Cardiac septum (tissue), 1 donor: ENCODE data around the gene NUSAP1. TPM values are rescaled to one million over a fixed set of nuclear protein-coding genes. Genes with fewer than 3 reads are reported as not detected.
"Not testable (repeated sequence)": the region's sequence is repeated elsewhere in the genome, so short reads cannot be mapped to it uniquely, and the experiment has no call there.

ENCODE experiments used
- DNase-seq: peaks from one replicate; pipeline ENCODE4 v3.0.0-alpha.2; 2020; ENCODE audit warnings: low spot score
- intact Hi-C: fragments of 100-400 bp; cut with DNase I; formaldehyde crosslinking; loops from one replicate; pipeline ENCODE4 v1.14.0; 2022
- total RNA-seq: library from RNA; stranded (reverse); fragmentation: NEBNext Ultra II Directional; extraction: Animal tissue kit (Norgen Biotek cat#: 25700); gene quantifications from one replicate; pipeline ENCODE4 v1.2.1, GENCODE V29; 2021
- donor health status: DM: no; HTN: no; CAD: no.

The NUSAP1 gene
- total RNA-seq, 1 donor from 2014 or later = 1.1 TPM

DNA sequence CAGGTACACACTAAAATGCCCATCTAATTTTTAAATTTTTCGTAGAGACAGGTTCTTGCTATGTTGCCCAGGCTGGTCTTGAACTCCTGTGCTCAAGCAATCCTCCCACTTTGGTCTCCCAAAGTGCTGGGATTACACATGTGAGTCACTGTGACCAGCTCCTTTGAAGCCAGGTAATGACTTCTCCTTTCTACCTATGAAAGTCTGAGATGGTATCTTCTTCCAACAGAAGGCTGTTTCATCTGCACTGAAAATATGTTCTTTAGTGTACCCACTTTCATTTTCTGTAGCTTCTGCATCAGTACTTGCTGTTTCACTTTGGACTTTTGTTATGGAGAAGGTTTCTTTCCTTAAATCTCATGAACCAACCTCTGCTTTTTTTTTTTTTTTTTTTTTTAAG is 9.1 kb upstream of the NUSAP1 start:
- DNase-seq = no peak
- intact Hi-C loops = no loop called here

DNA sequence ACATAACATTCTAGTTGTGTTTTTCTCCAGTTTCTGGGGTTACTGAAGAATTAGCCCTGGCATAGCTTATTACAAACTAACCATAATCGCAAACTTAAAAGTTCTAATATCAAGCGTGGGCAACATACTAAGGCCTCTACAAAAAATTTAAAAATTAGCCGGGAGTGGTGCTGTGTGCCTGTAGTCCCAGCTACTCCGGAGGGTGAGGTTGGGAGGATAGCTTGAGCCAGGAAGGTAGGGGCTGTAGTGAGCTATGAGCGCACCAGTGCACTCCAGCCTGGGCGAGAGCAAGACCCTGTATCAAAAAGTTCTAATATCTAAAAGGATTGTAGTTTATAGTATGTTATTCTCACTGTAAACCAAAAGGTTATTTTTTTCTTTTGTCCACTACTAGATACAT is 1.4 kb upstream of the NUSAP1 start:
- DNase-seq = no peak
- intact Hi-C loops = loop anchor here (10.0 kb wide), 1 partner anchor 216 kb away; the partner anchor contains the start of gene INO80

DNA sequence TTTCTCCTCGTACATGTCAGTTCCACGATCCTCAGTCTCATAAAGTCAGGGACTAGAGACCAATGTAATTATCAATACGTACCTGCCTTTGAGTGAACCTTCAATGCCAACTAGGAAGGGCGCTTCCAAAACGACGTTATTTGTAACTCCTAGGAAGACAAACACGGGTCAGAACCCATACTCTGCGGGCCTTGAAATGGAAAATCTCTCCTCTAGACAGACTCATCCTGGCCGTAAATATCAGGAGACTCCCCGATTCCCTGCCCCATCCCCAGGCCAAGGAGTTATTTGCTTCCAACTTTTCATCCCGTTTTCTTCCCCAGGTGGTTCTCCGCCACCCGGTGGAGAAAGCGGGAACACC is 868 bp upstream of the NUSAP1 start:
- intact Hi-C loops = loop anchor here (10.0 kb wide), 1 partner anchor 217 kb away; the partner anchor contains the start of gene INO80
- no peak for DNase-seq

DNA sequence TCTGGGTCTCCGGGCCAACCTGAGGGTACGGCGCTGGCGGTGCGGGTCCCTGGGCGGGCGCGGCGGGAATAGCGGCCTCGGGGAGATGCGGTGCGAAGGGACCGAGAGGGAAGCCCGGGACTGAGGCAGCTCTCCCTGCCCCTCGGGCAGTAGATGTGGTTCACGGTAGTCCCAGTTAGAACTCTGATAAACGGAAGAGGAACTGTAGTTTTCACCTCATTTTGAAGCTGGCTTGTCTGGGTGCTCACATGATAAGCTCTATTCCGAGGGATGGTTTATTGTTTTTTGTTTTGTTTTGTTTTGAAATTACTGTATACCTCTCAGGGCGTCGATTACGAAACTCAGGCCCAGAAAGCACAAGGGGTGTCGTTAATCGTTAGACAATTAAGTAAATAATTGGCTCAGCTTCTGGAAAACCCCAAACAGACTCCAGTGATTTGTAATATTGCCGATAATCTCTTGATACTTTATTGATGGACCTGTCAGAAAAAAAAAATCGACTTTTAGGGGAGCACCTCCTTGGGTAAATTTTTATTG is 413 bp downstream of the NUSAP1 start:
- intact Hi-C loops = loop anchor here (10.0 kb wide), 1 partner anchor 218 kb away; the partner anchor contains the start of gene INO80

DNA sequence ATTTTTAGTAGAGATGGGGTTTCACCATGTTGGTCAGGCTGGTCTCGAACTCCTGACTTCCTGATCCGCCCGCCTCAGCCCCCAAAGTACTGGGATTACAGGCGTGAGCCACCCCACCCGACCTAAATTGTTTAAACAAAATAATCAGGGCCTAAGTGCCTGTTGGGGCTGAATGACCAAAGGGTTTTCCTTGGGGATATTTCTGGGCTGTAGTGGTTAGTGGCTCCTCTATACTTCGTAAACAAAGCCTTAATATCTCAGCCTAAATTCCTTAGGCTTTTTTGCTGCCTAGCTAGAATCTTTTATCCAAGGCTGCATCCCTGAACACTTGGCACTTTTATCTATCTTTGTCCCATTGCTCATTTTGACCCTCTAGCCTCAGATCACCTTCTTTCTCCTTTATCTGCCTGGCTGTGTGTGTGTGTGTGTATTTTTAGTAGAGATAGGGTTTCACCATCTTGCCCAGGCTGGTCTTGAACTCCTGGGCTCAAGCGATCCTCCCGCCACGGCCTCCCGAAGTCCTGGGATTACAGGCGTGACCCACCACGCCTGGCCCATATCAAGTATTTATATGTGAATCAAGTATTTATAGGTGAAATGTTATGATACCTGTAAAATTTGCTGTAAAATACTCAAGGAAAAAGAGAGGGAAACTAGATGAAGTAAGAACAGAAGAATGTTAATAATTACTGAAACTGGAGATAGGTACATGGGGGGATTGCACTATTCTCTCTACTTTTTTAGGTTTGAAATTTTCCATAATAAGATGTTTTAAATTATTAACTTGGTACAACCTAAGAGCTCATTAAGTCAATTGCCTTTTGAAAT is 1.8 kb downstream of the NUSAP1 start:
- intact Hi-C loops = loop anchor here (10.0 kb wide), 1 partner anchor 220 kb away; the partner anchor contains the start of gene INO80
- no peak for DNase-seq

More for the DNA sequence above, 413 bp downstream of the NUSAP1 start:
- peak; percentile 76 for DNase-seq

DNA sequence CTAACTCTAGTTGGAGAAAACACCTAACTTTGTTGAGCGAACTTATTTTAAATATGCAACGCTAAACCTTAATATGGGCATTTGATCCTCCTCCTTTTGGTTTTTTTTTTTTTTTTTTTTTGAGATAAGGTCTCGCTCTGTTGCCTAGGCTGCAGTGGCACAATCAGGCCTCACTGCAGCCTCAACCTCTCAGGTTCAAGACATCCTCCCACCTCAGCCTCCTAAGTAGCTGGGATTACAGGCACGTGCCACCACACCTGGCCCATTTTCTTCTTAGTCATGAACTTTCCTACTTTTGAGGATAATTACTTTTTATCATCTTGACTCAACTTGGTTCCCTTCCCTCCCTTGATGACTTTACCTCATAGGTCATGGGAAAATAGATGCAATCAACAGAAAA is 3.9 kb downstream of the NUSAP1 start:
- no peak for DNase-seq
- intact Hi-C loops = loop anchor here (10.0 kb wide), 1 partner anchor 222 kb away; the partner anchor contains the start of gene INO80

DNA sequence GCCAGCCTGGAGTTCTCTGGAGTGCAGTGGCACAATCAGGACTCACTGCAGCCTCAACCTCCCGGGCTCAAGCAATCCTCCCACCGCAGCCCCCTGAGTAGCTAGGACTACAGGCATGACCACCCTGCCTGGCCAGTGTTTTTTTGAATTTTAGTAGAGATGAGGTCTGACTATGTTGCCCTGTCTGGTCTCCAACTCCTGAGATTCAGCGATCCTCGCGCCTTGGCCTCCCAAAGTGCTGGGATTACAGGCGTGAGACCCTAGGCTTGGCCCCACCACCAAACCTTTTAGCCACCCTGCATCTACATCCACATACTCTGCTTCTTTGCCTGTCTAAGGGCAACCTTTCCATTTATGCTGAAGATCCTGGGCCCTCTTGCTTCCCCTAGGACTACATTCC is 4.4 kb downstream of the NUSAP1 start:
- intact Hi-C loops = loop anchor here (10.0 kb wide), 1 partner anchor 222 kb away; the partner anchor contains the start of gene INO80
- DNase-seq = no peak

DNA sequence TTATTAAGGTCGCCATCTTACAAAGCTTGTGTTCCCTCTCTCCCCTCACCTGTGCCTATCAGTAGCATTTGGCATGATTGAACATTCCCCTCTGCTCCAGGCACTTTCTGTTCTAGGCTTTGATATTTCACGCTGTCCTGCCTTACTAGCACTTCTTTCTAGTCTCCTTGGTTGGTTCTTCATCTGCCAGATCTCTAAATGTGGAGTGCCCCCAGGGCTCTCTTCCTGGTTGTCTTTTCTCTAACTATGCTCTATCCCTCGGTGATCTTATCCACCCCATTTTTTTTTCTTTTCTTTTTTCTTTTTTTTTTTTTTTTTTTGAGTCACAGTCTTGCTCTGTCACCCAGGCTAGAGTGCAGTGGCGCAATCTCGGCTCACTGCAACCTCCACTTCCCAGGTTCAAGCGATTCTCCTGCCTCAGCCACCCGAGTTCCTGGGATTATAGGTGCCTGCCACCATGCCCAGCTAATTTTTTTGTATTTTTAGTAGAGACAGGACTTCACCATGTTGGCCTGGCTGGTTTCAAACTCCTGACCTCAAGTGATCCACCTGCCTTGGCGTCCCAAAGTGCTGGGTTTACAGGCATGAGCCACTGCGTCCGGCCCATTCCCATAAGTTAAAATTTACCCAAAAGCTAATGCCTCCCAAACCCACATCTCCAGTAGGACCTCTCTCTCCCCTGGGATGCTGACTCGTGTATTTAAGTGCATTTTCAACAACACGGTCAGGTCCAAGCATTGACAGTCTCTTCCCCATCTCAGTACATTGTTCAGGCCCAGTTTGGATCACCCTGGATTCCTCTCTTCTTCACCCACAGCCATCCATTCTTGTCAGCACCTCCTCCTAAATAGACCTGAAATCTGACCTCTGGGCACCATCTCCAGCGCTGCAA is 5.2 kb downstream of the NUSAP1 start:
- no peak for DNase-seq
- intact Hi-C loops = loop anchor here (10.0 kb wide), 1 partner anchor 223 kb away; the partner anchor contains the start of gene INO80

DNA sequence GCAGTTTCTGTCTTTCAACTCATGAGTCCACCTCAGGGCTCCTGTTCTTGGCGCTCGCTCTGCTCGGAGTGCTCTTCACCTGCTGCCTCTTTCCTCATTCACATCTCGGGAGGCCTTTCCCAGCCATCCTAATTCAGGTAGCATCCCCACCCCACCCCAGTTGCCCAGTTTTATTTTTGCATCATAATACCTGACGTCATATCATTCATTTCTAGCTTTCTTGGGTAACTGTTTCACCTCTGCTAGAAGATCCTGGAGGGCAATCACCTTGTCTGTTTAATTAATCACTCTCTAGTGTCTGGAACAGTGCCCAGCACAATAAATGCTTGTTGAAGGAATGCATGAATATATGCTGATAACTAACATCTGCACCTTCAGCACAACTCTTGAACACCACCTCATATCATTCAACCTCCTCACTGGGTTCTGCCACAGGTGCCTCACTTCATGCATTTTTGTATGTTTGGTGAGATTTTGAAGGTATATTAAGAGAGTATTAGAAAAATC is 7.6 kb downstream of the NUSAP1 start:
- intact Hi-C loops = no loop called here
- DNase-seq = no peak

DNA sequence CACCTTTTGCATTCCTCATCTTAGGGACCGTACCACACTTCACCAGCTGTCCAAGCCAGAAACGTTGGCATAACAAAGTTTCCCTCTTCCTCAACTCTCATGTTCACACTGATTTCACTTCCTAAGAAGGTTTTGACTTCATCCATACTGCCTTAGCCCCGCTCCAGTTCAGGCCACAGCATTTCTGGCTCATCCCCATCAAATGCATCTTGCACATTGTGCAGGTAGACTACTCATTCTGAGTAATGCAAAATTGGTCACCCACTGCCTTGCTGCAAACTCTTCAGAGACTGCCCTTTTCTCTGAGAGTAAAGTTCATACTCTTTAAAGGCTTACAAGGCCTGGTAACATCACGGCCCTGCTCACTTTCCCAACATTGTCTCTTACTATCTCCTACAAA is 8.8 kb downstream of the NUSAP1 start:
- intact Hi-C loops = no loop called here
- no peak for DNase-seq

DNA sequence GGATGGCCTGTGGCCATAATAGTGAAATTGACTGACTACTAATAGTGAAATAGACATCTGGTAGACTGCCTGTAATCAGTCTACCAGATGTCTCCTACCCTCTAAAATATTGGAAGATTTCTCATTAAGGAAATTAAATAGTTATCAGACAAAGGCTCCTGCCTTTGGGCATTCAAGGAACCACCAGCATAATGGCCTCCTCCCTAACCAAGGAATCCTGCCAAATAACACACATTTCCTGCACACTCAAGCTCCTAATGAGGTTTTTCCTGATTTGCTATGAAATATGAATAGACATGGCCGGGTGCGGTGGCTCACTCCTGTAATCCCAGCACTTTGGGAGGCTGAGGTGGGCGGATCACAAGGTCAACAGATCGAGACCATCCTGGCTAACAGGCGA is 14.6 kb downstream of the NUSAP1 start:
- peak; percentile 71 for DNase-seq
- intact Hi-C loops = no loop called here

DNA sequence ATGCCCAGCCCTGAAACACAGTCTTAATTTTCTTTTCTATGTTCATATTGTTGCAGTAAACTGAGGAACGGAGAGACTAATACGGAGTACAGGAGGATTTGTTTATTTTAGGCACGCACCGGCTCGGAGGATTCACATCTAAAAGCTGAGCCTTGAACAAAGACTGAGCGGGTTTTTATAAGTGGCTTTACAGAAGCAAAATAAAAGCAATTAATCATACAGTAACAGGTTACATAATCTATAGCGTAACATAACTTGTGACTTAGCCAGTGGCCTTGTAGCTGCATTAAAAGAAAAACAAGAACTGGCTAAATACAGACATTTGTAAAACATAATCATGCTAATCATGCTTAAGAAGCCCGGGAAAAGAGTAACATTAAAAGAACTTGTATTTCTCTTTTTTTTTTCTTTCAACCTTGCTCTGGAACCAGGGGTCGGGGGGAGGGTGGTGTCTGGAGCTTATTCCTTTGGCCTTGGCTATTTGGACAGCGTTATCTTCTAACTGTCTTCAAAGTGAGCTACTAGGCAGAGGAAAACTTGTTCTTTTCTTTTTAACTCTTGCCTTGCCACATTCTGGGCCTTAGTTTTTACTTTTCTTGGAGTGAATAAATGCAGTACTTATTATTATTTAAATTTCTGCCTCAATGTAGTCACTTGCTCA is 17.5 kb downstream of the NUSAP1 start:
- no peak for DNase-seq
- intact Hi-C loops = no loop called here

DNA sequence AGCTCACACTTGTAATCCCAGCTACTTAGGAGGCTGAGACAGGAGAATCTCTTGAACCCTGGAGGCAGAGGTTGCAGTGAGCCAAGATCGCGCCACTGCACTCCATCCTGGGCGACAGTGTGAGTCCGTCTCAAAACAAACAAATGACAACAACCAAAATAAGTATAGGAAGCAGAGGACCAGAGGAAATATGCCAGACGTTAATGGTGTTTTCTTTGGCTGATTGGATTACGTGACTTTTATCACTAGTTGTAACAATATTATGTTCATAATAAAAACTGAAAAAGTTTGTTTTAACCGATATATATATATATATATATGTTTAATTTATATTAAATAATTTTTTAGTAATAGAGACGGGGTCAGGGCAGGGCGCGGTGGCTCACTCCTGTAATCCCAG is 21.7 kb downstream of the NUSAP1 start:
- no peak for DNase-seq

DNA sequence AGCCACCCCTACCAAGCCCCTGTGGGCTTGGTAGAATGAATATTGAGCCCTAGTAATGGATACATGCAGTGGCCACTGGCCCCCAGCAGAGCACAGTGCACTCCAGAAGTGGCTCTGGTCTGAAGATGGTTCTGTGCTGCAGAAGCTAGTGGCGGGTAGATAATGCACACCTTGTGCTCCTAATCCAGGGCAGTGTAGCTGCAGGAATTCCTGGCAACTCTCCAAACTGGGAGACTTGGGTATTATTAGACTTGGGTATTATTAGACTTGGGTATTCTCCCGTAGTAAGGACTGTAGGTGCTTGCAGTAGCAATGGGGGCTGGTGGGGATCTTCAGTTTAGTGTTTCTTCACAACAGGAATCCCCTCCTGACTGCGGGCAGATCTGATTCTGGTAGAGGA is 34.7 kb downstream of the NUSAP1 start:
- intact Hi-C loops = no loop called here
- no peak for DNase-seq

More for the DNA sequence above, 21.7 kb downstream of the NUSAP1 start:
- intact Hi-C loops = no loop called here

DNA sequence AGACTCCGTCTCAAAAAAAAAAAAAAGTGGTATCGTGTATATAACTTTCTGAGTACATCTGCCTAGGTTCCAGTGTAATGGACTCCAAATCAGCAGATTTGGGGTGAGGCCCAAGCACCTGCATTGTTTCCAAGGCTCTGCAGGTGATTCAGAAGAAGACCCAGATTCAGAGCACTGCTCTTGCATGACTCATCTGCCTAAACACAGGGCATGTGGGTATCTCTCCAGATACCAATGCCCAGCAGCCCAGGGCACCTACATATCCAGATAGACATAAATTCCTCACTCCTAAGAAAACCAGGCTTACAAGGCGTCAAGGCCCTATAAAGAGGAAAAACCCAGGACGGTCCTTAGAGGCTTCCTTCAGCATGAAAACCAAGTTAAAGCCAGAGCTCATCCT is 45.3 kb downstream of the NUSAP1 start:
- intact Hi-C loops = no loop called here
- no peak for DNase-seq

DNA sequence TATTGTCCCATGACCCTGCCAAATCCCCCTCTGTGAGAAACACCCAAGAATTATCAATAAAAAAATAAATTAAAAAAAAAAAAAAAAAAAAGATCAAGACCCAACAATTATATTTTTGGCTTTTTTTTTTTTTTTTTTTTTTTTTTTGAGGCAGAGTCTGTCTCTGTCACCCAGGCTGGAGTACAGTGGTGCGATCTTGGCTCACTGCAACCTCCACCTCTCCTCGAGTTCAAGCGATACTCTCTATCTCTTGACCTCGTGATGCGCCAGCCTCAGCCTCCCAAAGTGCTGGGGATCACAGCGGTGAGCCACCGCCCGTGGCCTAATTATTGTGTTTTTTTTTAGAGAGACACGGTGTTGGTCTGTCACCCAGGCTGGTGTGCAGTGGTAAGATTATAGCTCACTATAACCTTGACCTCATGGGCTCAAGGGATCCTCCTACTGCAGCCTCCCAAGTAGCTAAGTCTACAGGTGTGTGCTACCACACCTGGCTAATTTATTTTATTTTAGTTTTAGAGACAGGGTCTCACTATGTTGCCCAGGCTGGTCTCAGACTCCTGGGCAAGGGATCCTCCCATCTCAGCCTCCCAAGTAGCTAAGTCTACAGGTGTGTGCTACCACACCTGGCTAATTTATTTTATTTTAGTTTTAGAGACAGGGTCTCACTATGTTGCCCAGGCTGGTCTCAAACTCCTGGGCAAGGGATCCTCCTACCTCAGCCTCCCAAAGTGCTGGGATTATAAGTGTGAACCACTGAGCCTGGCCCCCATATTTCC is 51.5 kb downstream of the NUSAP1 start:
- DNase-seq, intact Hi-C loops: not testable (repeated sequence)

DNA sequence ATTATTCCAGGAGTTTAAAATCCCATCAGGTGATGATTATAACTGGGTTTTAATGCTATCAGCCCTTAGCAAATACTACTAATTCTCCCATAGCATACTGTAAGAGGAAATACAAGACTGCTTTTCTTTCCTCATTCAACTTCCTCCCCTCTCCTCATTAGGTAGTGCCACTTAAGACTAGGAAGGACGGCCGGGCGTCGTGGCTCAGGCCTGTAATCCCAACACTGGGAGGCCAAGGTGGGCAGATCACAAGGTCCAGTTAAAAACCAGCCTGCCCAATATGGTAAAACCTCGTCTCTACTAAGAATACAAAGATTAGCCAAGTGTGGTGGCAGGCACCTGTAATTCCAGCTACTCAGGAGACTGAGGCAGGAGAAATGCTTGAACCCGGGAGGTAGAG is 55.0 kb downstream of the NUSAP1 start:
- intact Hi-C loops = no loop called here

DNA sequence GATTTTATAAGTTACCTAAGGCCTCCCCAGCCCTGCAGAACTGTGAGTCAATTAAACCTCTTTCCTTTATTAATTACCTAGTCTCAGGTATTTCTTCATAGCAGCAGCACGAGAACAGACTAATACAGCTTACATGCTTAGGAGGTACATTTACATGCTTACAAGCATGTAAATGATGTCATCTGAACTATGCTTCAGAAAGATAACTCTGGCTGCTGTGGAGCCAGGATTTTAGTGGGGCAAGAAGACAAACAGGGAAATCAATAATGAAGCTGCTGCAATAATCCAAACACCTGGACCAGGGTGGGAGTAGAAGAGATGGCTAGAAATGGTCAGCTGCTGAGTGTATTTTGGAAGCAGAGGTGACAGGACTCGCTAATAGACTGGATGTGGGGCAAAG is 60.0 kb downstream of the NUSAP1 start:
- intact Hi-C loops = no loop called here
- no peak for DNase-seq

More for the DNA sequence above, 55.0 kb downstream of the NUSAP1 start:
- no peak for DNase-seq
